ENCODE results near the gene XCL1. TPM values are rescaled to one million over a fixed set of nuclear protein-coding genes. Genes with fewer than 3 reads are reported as not detected.

XCL1 gene
- total and polyA plus RNA-seq, 2 experiments from 2014 or later = 0.24 TPM; not detected in 1

- TF ChIP-seq, protein P1, sequence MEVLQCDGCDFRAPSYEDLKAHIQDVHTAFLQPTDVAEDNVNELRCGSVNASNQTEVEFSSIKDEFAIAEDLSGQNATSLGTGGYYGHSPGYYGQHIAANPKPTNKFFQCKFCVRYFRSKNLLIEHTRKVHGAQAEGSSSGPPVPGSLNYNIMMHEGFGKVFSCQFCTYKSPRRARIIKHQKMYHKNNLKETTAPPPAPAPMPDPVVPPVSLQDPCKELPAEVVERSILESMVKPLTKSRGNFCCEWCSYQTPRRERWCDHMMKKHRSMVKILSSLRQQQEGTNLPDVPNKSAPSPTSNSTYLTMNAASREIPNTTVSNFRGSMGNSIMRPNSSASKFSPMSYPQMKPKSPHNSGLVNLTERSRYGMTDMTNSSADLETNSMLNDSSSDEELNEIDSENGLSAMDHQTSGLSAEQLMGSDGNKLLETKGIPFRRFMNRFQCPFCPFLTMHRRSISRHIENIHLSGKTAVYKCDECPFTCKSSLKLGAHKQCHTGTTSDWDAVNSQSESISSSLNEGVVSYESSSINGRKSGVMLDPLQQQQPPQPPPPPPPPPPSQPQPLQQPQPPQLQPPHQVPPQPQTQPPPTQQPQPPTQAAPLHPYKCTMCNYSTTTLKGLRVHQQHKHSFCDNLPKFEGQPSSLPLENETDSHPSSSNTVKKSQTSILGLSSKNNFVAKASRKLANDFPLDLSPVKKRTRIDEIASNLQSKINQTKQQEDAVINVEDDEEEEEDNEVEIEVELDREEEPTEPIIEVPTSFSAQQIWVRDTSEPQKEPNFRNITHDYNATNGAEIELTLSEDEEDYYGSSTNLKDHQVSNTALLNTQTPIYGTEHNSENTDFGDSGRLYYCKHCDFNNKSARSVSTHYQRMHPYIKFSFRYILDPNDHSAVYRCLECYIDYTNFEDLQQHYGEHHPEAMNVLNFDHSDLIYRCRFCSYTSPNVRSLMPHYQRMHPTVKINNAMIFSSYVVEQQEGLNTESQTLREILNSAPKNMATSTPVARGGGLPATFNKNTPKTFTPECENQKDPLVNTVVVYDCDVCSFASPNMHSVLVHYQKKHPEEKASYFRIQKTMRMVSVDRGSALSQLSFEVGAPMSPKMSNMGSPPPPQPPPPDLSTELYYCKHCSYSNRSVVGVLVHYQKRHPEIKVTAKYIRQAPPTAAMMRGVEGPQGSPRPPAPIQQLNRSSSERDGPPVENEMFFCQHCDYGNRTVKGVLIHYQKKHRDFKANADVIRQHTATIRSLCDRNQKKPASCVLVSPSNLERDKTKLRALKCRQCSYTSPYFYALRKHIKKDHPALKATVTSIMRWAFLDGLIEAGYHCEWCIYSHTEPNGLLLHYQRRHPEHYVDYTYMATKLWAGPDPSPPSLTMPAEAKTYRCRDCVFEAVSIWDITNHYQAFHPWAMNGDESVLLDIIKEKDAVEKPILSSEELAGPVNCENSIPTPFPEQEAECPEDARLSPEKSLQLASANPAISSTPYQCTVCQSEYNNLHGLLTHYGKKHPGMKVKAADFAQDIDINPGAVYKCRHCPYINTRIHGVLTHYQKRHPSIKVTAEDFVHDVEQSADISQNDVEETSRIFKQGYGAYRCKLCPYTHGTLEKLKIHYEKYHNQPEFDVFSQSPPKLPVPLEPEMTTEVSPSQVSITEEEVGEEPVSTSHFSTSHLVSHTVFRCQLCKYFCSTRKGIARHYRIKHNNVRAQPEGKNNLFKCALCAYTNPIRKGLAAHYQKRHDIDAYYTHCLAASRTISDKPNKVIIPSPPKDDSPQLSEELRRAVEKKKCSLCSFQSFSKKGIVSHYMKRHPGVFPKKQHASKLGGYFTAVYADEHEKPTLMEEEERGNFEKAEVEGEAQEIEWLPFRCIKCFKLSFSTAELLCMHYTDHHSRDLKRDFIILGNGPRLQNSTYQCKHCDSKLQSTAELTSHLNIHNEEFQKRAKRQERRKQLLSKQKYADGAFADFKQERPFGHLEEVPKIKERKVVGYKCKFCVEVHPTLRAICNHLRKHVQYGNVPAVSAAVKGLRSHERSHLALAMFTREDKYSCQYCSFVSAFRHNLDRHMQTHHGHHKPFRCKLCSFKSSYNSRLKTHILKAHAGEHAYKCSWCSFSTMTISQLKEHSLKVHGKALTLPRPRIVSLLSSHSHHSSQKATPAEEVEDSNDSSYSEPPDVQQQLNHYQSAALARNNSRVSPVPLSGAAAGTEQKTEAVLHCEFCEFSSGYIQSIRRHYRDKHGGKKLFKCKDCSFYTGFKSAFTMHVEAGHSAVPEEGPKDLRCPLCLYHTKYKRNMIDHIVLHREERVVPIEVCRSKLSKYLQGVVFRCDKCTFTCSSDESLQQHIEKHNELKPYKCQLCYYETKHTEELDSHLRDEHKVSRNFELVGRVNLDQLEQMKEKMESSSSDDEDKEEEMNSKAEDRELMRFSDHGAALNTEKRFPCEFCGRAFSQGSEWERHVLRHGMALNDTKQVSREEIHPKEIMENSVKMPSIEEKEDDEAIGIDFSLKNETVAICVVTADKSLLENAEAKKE (CRISPR knock-in tag; IDR thresholded peaks at IDR 0.05) = no peak
- TF ChIP-seq JUNB (IDR thresholded peaks at IDR 0.05; ENCODE audit: unreplicated experiment) (no peak), ZNF331 (CRISPR knock-in tag; IDR thresholded peaks at IDR 0.05; ENCODE audit: low read depth) (no peak), ETS1 (IDR thresholded peaks at IDR 0.05) (no peak), EZH2 (IDR thresholded peaks at IDR 0.05; ENCODE audit: low read depth, unreplicated experiment) (no peak), EZH2phosphoT487 (IDR thresholded peaks at IDR 0.05; ENCODE audit: unreplicated experiment) (no peak), STAT1 (IDR thresholded peaks at IDR 0.05; ENCODE audit: unreplicated experiment) (no peak), POLR2AphosphoS5 (IDR thresholded peaks at IDR 0.05; ENCODE audit: low read depth) (no peak), NANOG (IDR thresholded peaks at IDR 0.05; ENCODE audit: borderline replicate concordance) (no peak)
- TF ChIP-seq, protein P2, sequence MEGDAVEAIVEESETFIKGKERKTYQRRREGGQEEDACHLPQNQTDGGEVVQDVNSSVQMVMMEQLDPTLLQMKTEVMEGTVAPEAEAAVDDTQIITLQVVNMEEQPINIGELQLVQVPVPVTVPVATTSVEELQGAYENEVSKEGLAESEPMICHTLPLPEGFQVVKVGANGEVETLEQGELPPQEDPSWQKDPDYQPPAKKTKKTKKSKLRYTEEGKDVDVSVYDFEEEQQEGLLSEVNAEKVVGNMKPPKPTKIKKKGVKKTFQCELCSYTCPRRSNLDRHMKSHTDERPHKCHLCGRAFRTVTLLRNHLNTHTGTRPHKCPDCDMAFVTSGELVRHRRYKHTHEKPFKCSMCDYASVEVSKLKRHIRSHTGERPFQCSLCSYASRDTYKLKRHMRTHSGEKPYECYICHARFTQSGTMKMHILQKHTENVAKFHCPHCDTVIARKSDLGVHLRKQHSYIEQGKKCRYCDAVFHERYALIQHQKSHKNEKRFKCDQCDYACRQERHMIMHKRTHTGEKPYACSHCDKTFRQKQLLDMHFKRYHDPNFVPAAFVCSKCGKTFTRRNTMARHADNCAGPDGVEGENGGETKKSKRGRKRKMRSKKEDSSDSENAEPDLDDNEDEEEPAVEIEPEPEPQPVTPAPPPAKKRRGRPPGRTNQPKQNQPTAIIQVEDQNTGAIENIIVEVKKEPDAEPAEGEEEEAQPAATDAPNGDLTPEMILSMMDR (conservative IDR thresholded peaks at IDR 0.05; ENCODE audit: low read depth in 2 of 2) = no peak
Observed at GRCh38 chr1:168568346-168568745, 8.1 kb upstream of the XCL1 start (continued).

Measured in GM23338 (cell line).